ENCODE results near the gene E2F7.

Gene E2F7

GRCh38 chr12:77001276-77001675, 64.1 kb downstream of the E2F7 start:
- no peak for DNase-seq (ENCODE audit: low read depth)
- no peak overlapping the region for H3K4me3 ChIP-seq (ENCODE audit: control insufficient read depth, low read depth, low read length)
- TF ChIP-seq CTCF (IDR thresholded peaks at IDR 0.05; ENCODE audit: control insufficient read depth, insufficient read depth, low read depth, low read length, missing control alignments) = no peak

GRCh38 chr12:76998908-76999556, 66.3 kb downstream of the E2F7 start:
- no peak for TF ChIP-seq CTCF (IDR thresholded peaks at IDR 0.05; ENCODE audit: control insufficient read depth, insufficient read depth, low read depth, low read length, missing control alignments)
- no peak overlapping the region for H3K4me3 ChIP-seq (ENCODE audit: control insufficient read depth, low read depth, low read length)
- no peak for DNase-seq (ENCODE audit: low read depth)

GRCh38 chr12:76998386-76998785, 67.0 kb downstream of the E2F7 start:
- no peak for DNase-seq (ENCODE audit: low read depth)
- TF ChIP-seq CTCF (IDR thresholded peaks at IDR 0.05; ENCODE audit: control insufficient read depth, insufficient read depth, low read depth, low read length, missing control alignments) = no peak

GRCh38 chr12:76997011-76997780, 68.2 kb downstream of the E2F7 start:
- no peak for DNase-seq (ENCODE audit: low read depth)
- no peak overlapping the region for H3K4me3 ChIP-seq (ENCODE audit: control insufficient read depth, low read depth, low read length)
- TF ChIP-seq CTCF (IDR thresholded peaks at IDR 0.05; ENCODE audit: control insufficient read depth, insufficient read depth, low read depth, low read length, missing control alignments) = no peak

More at GRCh38 chr12:76998386-76998785, 67.0 kb downstream of the E2F7 start:
- H3K4me3 ChIP-seq (ENCODE audit: control insufficient read depth, low read depth, low read length) = no peak overlapping the region

GRCh38 chr12:76990716-76991115, 74.7 kb downstream of the E2F7 start:
- TF ChIP-seq CTCF (IDR thresholded peaks at IDR 0.05; ENCODE audit: control insufficient read depth, insufficient read depth, low read depth, low read length, missing control alignments) = no peak
- no peak for DNase-seq (ENCODE audit: low read depth)
- no peak overlapping the region for H3K4me3 ChIP-seq (ENCODE audit: control insufficient read depth, low read depth, low read length)

GRCh38 chr12:76984566-76984965, 80.8 kb downstream of the E2F7 start:
- TF ChIP-seq CTCF (IDR thresholded peaks at IDR 0.05; ENCODE audit: control insufficient read depth, insufficient read depth, low read depth, low read length, missing control alignments) = no peak
- DNase-seq (ENCODE audit: low read depth) = no peak

More at GRCh38 chr12:76984566-76984965, 80.8 kb downstream of the E2F7 start:
- no peak overlapping the region for H3K4me3 ChIP-seq (ENCODE audit: control insufficient read depth, low read depth, low read length)
